ENCODE results near the gene SOCS3.

Gene SOCS3

GRCh38 chr17:78353834-78354233 lies 6.0 kb downstream of the SOCS3 start:
- in situ Hi-C loops (cut with MboI; ENCODE audit: low sequenced_read_pairs): no loop called here

GRCh38 chr17:78351449-78352006 lies 8.3 kb downstream of the SOCS3 start:
- in situ Hi-C loops (cut with MboI; ENCODE audit: low sequenced_read_pairs): no loop called here

DNA sequence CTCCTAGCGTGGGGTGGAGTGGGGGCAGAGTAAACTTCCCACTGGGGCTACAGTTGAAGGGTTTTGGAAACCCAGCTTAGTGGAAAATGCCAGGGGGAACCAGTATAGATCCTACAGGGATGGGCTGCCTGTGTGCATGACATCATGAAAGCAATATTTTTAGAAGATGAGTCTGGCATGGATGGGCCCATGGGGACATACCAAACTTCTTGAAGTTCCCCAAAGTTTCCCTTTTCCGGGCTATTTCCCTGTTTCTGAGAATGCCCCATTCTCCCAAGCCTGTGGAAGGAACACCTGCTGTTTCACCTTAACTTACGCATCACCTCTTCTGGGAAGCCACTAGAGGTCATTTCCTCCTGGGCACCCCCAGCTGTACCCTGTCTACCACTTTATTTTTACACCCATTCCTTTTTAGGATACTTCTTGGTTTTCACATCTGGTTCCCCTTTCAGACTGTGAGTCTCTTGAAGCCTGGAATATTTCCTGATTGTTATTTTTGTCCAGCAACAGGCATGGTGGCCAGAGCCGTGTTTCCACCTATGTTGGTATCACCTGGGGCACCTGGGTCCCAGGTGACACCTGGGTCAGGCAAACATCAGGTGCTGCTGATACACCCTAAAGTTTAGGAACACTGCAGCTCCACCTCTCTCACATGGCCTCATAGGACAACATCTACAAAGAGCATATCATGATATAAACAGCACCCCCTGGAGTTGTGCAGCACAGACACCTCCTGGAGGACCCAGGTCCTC lies 9.8 kb downstream of the SOCS3 start:
- in situ Hi-C loops (cut with MboI; ENCODE audit: low sequenced_read_pairs): no loop called here

- in situ Hi-C loops (cut with MboI; ENCODE audit: low sequenced_read_pairs): no loop called here
These were observed 11.7 kb downstream of the SOCS3 start for GRCh38 chr17:78348055-78348770.

- in situ Hi-C loops (cut with MboI; ENCODE audit: low sequenced_read_pairs): no loop called here
These were observed 12.4 kb downstream of the SOCS3 start for GRCh38 chr17:78347453-78347852.

GRCh38 chr17:78346605-78347250 lies 13.1 kb downstream of the SOCS3 start:
- in situ Hi-C loops (cut with MboI; ENCODE audit: low sequenced_read_pairs): no loop called here

- in situ Hi-C loops (cut with MboI; ENCODE audit: low sequenced_read_pairs): no loop called here
These were observed 13.9 kb downstream of the SOCS3 start for GRCh38 chr17:78345791-78346494.

GRCh38 chr17:78345172-78345571 lies 14.7 kb downstream of the SOCS3 start:
- in situ Hi-C loops (cut with MboI; ENCODE audit: low sequenced_read_pairs): no loop called here

DNA sequence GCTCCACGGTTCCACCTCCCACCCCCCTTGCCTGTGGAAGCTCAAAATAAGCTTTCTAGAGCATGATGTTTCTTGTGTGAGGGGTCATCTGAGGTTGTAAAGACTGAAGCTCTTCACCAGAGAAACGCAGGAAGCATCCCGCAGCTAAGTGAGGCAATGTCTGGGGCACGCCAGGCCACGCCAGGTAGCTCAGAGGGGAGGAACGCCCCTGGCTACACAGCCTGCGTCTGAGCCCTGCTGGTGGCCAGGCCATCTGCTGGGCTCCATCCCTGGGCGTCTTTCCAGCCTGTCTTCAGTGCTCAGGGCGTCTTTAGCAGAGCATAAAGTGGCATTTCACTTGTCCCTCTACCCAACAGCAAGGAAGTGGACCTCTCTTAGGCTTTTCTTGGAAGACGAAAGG lies 15.2 kb downstream of the SOCS3 start:
- in situ Hi-C loops (cut with MboI; ENCODE audit: low sequenced_read_pairs): no loop called here

DNA sequence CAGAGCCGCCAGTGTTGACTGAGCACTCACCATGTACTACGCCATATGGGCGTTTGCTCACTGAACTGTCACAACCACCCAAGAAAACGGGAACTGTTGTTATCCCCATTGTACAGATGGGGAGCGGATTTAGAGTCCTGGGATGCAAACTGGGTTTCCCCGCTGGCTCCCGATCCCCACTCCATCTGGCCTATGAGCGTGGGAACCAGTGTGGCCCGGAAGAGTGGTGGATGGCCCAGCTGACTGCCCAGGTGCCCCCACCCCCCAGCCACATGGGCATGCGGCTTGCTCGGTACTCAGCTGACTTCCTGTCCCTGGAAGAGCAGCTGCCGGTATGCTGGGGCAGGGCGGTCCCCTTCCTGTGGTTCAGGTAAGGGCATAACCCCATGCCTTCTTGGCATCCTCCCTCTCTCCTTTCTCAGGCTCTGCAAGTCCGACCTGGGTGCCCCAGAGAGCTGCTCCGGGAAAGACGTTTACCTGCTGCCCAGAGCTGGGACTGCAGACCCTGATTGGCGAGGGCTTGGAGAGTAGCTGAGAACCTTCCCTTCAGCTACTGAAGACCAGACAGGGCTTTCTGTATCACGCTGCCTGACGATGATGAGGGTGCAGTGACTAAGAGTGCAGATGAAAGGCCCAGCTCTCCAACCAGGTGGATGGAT lies 16.2 kb downstream of the SOCS3 start:
- in situ Hi-C loops (cut with MboI; ENCODE audit: low sequenced_read_pairs): no loop called here

DNA sequence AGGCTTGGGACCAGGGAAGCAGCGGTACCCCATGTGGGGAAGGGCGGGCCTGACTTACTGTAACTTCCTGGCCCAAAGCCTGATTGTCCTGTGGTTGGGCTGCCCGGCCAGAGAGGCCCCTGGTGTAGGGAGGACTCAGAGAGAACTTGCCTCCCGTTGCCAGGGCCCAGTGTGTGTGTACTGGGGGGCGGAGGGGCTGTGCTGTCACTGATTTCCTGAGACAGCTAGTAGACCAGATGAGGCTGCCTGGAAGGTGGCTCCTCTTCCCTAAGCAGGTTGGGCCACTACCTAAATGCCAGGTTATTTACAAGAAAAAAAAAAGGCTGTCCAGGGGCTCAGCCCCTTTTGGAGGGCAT lies 16.7 kb downstream of the SOCS3 start:
- in situ Hi-C loops (cut with MboI; ENCODE audit: low sequenced_read_pairs): no loop called here

DNA sequence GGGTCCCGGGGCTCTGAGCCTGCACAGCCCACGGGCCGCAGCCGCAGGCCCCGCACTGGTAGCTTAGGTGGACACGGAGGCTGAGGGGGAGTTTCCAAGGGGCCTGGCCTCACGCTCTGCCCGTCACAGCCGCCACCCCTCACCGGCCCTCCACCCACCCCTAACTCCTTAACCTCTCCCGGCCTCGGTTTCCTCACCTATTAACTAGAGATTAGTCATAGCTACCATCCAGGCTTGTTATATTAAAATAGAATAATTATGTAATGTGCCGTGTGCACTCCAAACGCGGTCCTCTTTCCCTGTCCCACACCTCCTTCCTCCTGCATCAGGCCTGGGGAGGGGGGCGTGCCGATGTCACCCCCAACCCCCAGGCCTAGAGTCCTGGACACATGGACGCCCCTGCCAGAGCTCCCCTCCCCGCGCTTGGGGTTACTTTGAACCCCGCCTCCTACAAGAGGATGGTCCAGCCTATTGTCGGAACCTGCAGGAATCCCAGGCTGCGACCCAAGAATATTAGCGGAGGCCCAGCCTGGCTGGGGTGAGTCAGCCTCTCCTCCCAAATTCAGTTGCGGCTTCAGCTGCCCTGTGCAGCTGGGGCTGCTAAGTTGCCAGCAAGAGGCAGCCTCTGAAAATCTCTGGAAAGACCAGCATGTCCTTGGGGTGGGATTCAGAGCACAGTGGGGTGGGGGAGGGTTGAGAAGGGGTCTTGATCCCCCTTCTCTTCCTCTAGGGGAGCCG lies 17.3 kb downstream of the SOCS3 start:
- in situ Hi-C loops (cut with MboI; ENCODE audit: low sequenced_read_pairs): no loop called here

GRCh38 chr17:78341559-78342448 lies 18.1 kb downstream of the SOCS3 start:
- in situ Hi-C loops (cut with MboI; ENCODE audit: low sequenced_read_pairs): no loop called here

DNA sequence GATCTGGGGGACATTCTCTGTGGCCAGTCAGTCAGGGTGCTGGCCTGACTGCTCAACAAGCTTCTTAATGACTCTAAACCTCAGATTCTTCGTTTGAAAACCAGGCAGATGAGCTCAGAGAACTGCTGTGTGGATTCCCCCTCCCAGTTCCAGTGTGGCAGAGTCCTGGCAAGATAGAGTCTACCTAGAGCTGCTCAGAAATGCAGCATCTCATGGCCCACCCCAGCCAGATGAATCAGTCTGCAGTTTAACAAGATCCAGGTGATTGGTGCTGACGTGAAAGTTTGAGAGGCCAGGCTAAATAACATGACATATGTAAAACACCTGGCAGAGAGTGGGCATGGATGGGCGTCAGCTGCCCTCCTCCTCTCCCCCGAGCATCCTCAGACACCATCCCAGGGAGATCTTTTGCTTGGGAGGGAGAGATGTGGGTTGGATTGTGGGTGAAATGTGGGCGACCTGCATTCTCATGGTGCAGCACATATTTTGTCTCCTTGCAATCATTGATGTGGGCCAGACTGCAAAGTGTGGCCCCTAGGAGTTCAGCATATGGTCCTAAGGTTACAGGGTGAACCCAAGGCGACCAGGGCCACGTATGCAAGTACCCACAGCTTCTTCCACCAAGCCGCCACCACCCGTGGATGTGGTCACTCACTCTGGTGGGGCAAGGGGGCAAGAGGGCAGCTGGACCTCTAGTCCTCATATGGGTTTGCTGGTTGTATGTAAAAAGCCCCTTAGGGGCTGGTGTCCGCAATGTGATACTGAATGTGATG lies 19.5 kb downstream of the SOCS3 start:
- in situ Hi-C loops (cut with MboI; ENCODE audit: low sequenced_read_pairs): no loop called here

- in situ Hi-C loops (cut with MboI; ENCODE audit: low sequenced_read_pairs): no loop called here
These were observed 21.2 kb downstream of the SOCS3 start for GRCh38 chr17:78338486-78339259.

- in situ Hi-C loops (cut with MboI; ENCODE audit: low sequenced_read_pairs): no loop called here
These were observed 22.4 kb downstream of the SOCS3 start for GRCh38 chr17:78337244-78338109.
